Uterus (tissue), 2 donors: ENCODE measurements around the gene LRRC75B.

Source experiments
- CTCF ChIP-seq, 4 experiments: fragments of 200-600 bp in 2 of 4; fragments of 450-650 bp in 2 of 4; sonication (generic) in 2 of 4; IDR thresholded peaks; one replicate each; pipeline ENCODE4 v1.5.1; 2016 to 2019; ENCODE audit warnings: antibody characterized with exemption in 4 of 4, mild to moderate bottlenecking in 2 of 4, moderate library complexity in 1 of 4
- POLR2A ChIP-seq, 2 donors: fragments of 450-650 bp; IDR thresholded peaks; one replicate each; pipeline ENCODE4 v1.6.1; 2016; ENCODE audit warnings: antibody characterized with exemption in 2 of 2, mild to moderate bottlenecking in 1 of 2, moderate library complexity in 1 of 2

GRCh38 chr22:24593836-24594568 lies 1.1 kb upstream of the LRRC75B start:
- TF ChIP-seq CTCF (IDR thresholded peaks at IDR 0.05) (no peak), POLR2A (IDR thresholded peaks at IDR 0.05) (no peak)
